ENCODE measurements around the gene PCAT7. TPM values are rescaled to one million over a fixed set of nuclear protein-coding genes. Genes with fewer than 3 reads are reported as not detected.

The PCAT7 gene
- total and polyA plus RNA-seq, 10 of the 15 experiments (the other 5 are each of a cell fraction or from before 2014, with no cell fraction given): 0.04 TPM; not detected in 9

DNA sequence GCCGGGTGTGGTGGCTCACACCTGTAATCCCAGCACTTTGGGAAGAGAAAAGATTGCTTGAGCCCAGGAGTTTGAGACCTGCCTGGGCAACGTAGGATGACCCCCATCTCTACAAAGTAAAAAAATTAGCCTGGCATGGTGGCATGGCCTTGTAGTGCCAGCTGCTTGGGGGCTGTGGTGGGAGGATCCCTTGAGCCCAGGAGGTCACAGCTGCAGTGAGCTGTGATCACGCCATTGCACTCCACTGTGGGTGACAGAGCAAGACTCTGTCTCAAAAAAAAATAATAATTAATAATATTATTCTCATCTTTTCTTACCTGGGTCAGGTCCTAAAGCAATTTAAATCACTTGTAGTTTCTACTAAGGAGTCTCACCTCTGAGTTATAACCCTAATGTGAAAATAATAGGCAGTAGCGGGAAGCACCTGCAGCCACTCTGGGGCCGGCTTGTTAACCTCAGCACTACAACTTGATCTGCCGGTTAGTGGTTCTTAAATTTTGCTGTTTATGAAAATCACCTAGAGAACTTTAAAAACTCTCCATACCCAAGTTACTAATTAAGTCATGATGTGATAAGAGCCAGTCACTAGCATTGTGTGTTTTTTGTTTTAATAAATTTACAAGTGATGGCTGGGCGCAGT lies 29.4 kb upstream of the PCAT7 start:
- FAIRE-seq: no peak
- Histone ChIP-seq H3K36me3 (ENCODE audit: control insufficient read depth in 2 of 2, insufficient read depth in 2 of 2, low read length in 1 of 2) (no peaks in the 10 kb centered on the region), H3K27ac (ENCODE audit: control insufficient read depth, insufficient read depth) (no peak overlapping the region), H3K79me2 (ENCODE audit: control insufficient read depth, insufficient read depth, low read length) (no peaks in the 10 kb centered on the region), H4K20me1 (ENCODE audit: control insufficient read depth, insufficient read depth) (no peaks in the 10 kb centered on the region), H3K9me3 (replicated peaks; ENCODE audit: control insufficient read depth, insufficient read depth, low read length) (no peaks in the 10 kb centered on the region), H3K4me1 (ENCODE audit: control insufficient read depth, insufficient read depth, low read length) (no peaks in the 10 kb centered on the region), H3K9ac (ENCODE audit: control insufficient read depth, insufficient read depth, low read length) (no peak overlapping the region), H2AFZ (ENCODE audit: control insufficient read depth, low read depth, low read length) (no peak overlapping the region), H3K27me3 (replicated peaks in 1 of 2; ENCODE audit: control insufficient read depth in 2 of 2, insufficient read depth in 2 of 2, low read length in 1 of 2) (no peaks in the 10 kb centered on the region; a peak in 1 of 4 replicates), H3K4me3 (no peak overlapping the region), H3K4me2 (ENCODE audit: control insufficient read depth, insufficient read depth) (no peak overlapping the region)
- RAD21 ChIA-PET (ENCODE audit: unreplicated experiment): no interaction called here
- POLR2A ChIA-PET: no interaction called here
- no TSS peak for BruUV-seq (replicated peaks)
- intact Hi-C loops (cut with micrococcal nuclease; ENCODE audit: unreplicated experiment) (no loop called here), in situ Hi-C loops (cut with MboI) (no loop called here)
- ATAC-seq: no peak
- SMC1A ChIA-PET (ENCODE audit: uncharacterized antibody, unreplicated experiment): no interaction called here
- WGBS (ENCODE audit: insufficient coverage, insufficient replicate concordance, low lambda C conversion rate, missing lambda C conversion rate): 51% methylated on average over 7 of the region's 7 CpGs
- CTCF ChIA-PET: no interaction called here
- no peak for DNase-seq (ENCODE audit: low read depth, low spot score)
- TF ChIP-seq ZBED1 (IDR thresholded peaks at IDR 0.05; ENCODE audit: borderline replicate concordance) (no peak), MEF2B (IDR thresholded peaks at IDR 0.05; ENCODE audit: partially characterized antibody, poor library complexity, severe bottlenecking) (no peak), YY1 (IDR thresholded peaks at IDR 0.05; ENCODE audit: low read depth, low read length) (no peak), ZZZ3 (IDR thresholded peaks at IDR 0.05; ENCODE audit: control insufficient read depth, insufficient read length, low read depth) (no peak), ATF7 (IDR thresholded peaks at IDR 0.05; ENCODE audit: low read depth) (no peak), HCFC1 (IDR thresholded peaks at IDR 0.05; ENCODE audit: low read length) (no peak)
- TF ChIP-seq, protein P1, sequence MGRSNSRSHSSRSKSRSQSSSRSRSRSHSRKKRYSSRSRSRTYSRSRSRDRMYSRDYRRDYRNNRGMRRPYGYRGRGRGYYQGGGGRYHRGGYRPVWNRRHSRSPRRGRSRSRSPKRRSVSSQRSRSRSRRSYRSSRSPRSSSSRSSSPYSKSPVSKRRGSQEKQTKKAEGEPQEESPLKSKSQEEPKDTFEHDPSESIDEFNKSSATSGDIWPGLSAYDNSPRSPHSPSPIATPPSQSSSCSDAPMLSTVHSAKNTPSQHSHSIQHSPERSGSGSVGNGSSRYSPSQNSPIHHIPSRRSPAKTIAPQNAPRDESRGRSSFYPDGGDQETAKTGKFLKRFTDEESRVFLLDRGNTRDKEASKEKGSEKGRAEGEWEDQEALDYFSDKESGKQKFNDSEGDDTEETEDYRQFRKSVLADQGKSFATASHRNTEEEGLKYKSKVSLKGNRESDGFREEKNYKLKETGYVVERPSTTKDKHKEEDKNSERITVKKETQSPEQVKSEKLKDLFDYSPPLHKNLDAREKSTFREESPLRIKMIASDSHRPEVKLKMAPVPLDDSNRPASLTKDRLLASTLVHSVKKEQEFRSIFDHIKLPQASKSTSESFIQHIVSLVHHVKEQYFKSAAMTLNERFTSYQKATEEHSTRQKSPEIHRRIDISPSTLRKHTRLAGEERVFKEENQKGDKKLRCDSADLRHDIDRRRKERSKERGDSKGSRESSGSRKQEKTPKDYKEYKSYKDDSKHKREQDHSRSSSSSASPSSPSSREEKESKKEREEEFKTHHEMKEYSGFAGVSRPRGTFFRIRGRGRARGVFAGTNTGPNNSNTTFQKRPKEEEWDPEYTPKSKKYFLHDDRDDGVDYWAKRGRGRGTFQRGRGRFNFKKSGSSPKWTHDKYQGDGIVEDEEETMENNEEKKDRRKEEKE (IDR thresholded peaks at IDR 0.05): no peak
- TF ChIP-seq, protein P2, sequence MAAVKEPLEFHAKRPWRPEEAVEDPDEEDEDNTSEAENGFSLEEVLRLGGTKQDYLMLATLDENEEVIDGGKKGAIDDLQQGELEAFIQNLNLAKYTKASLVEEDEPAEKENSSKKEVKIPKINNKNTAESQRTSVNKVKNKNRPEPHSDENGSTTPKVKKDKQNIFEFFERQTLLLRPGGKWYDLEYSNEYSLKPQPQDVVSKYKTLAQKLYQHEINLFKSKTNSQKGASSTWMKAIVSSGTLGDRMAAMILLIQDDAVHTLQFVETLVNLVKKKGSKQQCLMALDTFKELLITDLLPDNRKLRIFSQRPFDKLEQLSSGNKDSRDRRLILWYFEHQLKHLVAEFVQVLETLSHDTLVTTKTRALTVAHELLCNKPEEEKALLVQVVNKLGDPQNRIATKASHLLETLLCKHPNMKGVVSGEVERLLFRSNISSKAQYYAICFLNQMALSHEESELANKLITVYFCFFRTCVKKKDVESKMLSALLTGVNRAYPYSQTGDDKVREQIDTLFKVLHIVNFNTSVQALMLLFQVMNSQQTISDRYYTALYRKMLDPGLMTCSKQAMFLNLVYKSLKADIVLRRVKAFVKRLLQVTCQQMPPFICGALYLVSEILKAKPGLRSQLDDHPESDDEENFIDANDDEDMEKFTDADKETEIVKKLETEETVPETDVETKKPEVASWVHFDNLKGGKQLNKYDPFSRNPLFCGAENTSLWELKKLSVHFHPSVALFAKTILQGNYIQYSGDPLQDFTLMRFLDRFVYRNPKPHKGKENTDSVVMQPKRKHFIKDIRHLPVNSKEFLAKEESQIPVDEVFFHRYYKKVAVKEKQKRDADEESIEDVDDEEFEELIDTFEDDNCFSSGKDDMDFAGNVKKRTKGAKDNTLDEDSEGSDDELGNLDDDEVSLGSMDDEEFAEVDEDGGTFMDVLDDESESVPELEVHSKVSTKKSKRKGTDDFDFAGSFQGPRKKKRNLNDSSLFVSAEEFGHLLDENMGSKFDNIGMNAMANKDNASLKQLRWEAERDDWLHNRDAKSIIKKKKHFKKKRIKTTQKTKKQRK (IDR thresholded peaks at IDR 0.05; ENCODE audit: low read depth, low read length): no peak
- TF ChIP-seq, protein P3, sequence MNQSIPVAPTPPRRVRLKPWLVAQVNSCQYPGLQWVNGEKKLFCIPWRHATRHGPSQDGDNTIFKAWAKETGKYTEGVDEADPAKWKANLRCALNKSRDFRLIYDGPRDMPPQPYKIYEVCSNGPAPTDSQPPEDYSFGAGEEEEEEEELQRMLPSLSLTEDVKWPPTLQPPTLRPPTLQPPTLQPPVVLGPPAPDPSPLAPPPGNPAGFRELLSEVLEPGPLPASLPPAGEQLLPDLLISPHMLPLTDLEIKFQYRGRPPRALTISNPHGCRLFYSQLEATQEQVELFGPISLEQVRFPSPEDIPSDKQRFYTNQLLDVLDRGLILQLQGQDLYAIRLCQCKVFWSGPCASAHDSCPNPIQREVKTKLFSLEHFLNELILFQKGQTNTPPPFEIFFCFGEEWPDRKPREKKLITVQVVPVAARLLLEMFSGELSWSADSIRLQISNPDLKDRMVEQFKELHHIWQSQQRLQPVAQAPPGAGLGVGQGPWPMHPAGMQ (IDR thresholded peaks at IDR 0.05; ENCODE audit: borderline replicate concordance): no peak
- TF ChIP-seq, protein P4, sequence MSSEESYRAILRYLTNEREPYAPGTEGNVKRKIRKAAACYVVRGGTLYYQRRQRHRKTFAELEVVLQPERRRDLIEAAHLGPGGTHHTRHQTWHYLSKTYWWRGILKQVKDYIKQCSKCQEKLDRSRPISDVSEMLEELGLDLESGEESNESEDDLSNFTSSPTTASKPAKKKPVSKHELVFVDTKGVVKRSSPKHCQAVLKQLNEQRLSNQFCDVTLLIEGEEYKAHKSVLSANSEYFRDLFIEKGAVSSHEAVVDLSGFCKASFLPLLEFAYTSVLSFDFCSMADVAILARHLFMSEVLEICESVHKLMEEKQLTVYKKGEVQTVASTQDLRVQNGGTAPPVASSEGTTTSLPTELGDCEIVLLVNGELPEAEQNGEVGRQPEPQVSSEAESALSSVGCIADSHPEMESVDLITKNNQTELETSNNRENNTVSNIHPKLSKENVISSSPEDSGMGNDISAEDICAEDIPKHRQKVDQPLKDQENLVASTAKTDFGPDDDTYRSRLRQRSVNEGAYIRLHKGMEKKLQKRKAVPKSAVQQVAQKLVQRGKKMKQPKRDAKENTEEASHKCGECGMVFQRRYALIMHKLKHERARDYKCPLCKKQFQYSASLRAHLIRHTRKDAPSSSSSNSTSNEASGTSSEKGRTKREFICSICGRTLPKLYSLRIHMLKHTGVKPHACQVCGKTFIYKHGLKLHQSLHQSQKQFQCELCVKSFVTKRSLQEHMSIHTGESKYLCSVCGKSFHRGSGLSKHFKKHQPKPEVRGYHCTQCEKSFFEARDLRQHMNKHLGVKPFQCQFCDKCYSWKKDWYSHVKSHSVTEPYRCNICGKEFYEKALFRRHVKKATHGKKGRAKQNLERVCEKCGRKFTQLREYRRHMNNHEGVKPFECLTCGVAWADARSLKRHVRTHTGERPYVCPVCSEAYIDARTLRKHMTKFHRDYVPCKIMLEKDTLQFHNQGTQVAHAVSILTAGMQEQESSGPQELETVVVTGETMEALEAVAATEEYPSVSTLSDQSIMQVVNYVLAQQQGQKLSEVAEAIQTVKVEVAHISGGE (CRISPR knock-in tag; IDR thresholded peaks at IDR 0.05): no peak
- TF ChIP-seq, protein P5, sequence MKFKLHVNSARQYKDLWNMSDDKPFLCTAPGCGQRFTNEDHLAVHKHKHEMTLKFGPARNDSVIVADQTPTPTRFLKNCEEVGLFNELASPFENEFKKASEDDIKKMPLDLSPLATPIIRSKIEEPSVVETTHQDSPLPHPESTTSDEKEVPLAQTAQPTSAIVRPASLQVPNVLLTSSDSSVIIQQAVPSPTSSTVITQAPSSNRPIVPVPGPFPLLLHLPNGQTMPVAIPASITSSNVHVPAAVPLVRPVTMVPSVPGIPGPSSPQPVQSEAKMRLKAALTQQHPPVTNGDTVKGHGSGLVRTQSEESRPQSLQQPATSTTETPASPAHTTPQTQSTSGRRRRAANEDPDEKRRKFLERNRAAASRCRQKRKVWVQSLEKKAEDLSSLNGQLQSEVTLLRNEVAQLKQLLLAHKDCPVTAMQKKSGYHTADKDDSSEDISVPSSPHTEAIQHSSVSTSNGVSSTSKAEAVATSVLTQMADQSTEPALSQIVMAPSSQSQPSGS (IDR thresholded peaks at IDR 0.05; ENCODE audit: low read length): no peak

Data from GM12878 (cell line).